Measurements from ENCODE around the gene MED25. TPM values are rescaled to one million over a fixed set of nuclear protein-coding genes. Genes with fewer than 3 reads are reported as not detected.

MED25 gene
- total RNA-seq, 1 donor from 2014 or later, result 40.1 TPM

DNA sequence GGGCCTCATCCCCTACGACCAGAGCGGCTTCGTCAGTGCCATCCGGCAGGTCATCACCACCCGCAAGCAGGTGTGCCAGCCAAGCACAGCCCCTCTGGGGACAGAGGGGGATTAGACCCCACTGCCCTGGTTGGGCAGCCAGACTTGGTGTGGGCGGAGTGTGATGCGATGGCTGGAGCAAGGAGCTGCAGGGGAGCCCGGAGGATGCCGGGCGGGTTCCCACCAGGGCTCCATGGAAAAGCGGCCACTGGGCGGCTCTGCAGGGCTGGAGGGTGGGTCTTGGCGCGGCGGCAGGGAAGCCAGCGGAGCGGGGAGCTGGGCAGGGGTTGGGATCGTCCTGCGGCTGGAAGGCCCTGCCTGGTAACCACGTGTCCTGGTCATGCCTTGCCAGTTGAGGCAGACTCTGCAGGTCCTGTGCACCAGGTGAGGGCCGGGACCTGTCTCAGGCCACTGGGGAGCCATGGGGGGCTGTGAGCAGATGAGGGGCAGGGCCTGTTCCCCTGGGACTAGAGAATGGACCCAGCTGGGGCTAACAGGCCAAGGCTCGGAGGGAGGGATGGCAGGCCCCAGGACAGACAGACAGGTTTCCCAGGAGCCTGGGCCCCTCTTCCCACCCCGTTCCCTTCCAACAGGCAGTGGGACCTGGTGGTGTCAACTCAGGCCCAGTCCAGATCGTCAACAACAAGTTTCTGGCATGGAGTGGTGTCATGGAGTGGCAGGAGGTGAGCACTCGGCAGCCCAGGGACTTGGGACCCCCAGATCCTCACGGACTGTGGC is 39.2 kb downstream of the MED25 start:
- no peak for DNase-seq (ENCODE audit: low spot score)
- Mint-ChIP-seq H3K4me1 (ENCODE audit: low read depth) (peaks cover 26% of the 10 kb centered on the region), H3K27me3 (ENCODE audit: low read depth) (no peaks in the 10 kb centered on the region), H3K27ac (ENCODE audit: unreplicated experiment) (peak overlapping the region; percentile 17), H3K9me3 (ENCODE audit: low read depth) (no peaks in the 10 kb centered on the region), H3K36me3 (ENCODE audit: low read depth) (peaks cover 9% of the 10 kb centered on the region), H3K4me3 (ENCODE audit: unreplicated experiment) (no peak overlapping the region)
- TF ChIP-seq, protein P1, sequence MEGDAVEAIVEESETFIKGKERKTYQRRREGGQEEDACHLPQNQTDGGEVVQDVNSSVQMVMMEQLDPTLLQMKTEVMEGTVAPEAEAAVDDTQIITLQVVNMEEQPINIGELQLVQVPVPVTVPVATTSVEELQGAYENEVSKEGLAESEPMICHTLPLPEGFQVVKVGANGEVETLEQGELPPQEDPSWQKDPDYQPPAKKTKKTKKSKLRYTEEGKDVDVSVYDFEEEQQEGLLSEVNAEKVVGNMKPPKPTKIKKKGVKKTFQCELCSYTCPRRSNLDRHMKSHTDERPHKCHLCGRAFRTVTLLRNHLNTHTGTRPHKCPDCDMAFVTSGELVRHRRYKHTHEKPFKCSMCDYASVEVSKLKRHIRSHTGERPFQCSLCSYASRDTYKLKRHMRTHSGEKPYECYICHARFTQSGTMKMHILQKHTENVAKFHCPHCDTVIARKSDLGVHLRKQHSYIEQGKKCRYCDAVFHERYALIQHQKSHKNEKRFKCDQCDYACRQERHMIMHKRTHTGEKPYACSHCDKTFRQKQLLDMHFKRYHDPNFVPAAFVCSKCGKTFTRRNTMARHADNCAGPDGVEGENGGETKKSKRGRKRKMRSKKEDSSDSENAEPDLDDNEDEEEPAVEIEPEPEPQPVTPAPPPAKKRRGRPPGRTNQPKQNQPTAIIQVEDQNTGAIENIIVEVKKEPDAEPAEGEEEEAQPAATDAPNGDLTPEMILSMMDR (IDR thresholded peaks at IDR 0.05), result no peak

DNA sequence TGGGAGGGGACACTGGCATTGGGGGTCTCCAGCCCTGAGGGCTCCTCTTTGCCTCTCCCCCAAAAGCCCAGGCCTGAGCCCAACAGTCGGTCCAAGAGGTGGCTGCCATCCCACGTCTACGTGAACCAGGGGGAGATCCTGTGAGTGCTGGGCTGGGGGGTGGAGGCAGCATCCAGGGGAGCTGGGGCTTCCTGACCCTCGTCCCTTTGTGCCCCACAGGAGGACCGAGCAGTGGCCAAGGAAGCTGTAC is 39.7 kb downstream of the MED25 start:
- TF ChIP-seq, protein P1 (IDR thresholded peaks at IDR 0.05), result no peak
- Mint-ChIP-seq H3K27ac (ENCODE audit: unreplicated experiment) (no peak overlapping the region), H3K27me3 (ENCODE audit: low read depth) (no peaks in the 10 kb centered on the region), H3K9me3 (ENCODE audit: low read depth) (no peaks in the 10 kb centered on the region), H3K36me3 (ENCODE audit: low read depth) (peaks cover 9% of the 10 kb centered on the region), H3K4me3 (ENCODE audit: unreplicated experiment) (no peak overlapping the region), H3K4me1 (ENCODE audit: low read depth) (peaks cover 20% of the 10 kb centered on the region)
- no peak for DNase-seq (ENCODE audit: low spot score)

DNA sequence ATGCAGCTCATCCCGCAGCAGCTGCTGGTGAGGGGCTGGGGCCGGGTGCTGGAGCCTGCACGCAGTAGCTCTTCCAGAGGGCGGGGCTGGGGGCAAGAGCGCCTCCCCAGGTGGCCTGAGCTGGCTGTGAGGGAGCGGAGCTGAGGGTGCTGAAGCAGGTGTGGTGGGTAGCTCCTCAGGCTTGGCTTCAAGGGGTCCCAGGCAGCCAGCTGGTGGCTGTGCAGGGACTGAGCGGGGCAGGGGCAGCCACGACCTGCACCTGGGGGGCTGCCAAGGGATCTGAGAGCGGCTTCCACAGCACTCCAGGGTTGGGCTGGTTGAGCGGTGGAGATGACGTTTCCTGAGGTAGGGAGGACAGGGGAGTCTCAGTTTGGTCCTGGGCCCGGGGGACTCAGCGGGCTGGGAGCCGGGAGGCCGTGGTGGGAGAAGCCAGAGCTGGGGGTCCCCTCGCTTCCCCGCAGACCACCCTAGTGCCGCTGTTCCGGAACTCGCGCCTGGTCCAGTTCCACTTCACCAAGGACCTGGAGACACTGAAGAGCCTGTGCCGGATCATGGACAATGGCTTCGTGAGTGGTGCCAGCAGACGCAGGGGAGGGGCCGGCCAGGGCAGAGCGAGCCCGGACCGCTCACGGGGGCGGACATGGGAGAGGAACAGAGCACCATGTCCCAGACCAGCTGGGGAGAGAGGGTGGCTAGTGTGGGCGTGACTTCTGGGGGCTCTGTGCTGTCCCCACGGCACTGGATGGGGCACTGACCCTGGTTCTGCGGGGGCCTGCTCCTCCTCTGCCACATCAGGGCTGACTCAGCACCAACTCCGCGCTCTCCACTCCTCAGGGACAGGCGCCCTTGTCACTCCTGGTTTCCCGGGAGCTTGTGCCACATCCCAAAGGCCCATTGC is 40.2 kb downstream of the MED25 start:
- no peak for DNase-seq (ENCODE audit: low spot score)
- H3K4me3 Mint-ChIP-seq (ENCODE audit: unreplicated experiment), result no peak overlapping the region
- H3K36me3 Mint-ChIP-seq (ENCODE audit: low read depth), result peaks cover 12% of the 10 kb centered on the region
- H3K27ac Mint-ChIP-seq (ENCODE audit: unreplicated experiment), result peak overlapping the region; percentile 78
- peaks cover 15% of the 10 kb centered on the region for H3K4me1 Mint-ChIP-seq (ENCODE audit: low read depth)
- no peaks in the 10 kb centered on the region for H3K9me3 Mint-ChIP-seq (ENCODE audit: low read depth)
- no peaks in the 10 kb centered on the region for H3K27me3 Mint-ChIP-seq (ENCODE audit: low read depth)
- TF ChIP-seq, protein P1 (IDR thresholded peaks at IDR 0.05), result no peak

DNA sequence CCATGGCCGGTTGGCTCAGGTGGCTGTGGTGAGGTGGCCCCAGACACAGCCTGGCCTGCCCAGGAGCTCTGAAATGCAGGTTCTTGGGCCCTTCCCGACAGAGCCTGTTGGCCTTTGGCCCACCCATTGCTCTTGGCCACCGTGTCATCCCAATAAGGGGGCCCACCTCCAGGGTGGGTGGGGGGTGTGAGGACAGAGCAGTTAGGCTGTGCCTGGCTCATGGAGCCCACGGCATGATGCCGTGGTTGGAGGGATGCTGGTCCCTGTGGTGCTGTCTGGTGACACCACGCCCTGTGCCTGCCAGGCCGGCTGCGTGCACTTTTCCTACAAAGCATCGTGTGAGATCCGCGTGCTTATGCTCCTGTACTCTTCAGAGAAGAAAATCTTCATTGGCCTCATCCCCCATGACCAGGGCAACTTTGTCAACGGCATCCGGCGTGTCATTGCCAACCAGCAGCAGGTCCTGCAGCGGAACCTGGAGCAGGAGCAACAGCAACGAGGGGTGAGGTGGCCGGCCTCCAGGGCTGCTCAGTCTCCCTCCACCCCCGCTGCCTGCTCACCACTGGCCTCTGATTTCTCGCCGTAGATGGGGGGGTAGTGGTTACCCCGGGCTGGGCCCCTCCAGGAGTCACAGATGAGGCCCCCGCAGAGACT is 41.7 kb downstream of the MED25 start:
- TF ChIP-seq, protein P1 (IDR thresholded peaks at IDR 0.05), result no peak
- no peak for DNase-seq (ENCODE audit: low spot score)
- Mint-ChIP-seq H3K9me3 (ENCODE audit: low read depth) (no peaks in the 10 kb centered on the region), H3K4me3 (ENCODE audit: unreplicated experiment) (no peak overlapping the region), H3K4me1 (ENCODE audit: low read depth) (peaks cover 8% of the 10 kb centered on the region), H3K27me3 (ENCODE audit: low read depth) (no peaks in the 10 kb centered on the region), H3K36me3 (ENCODE audit: low read depth) (peaks cover 18% of the 10 kb centered on the region), H3K27ac (ENCODE audit: unreplicated experiment) (no peak overlapping the region)
